Mammary epithelial cell (primary cell): Measurements from ENCODE around the gene GRP.

Experiments
- CTCF ChIP-seq, 2 donors: IDR thresholded peaks in 1 of 2; conservative IDR thresholded peaks in 1 of 2; 2 replicates each; pipeline ENCODE4 v1.5.1; 2011 to 2012; ENCODE audit warnings: inconsistent platforms in 2 of 2, low read length in 2 of 2, mild to moderate bottlenecking in 2 of 2, control low read depth in 1 of 2, low read depth in 1 of 2; ENCODE audit not compliant: insufficient read depth in 1 of 2; ENCODE audit errors: extremely low read depth in 1 of 2
- EZH2 ChIP-seq: IDR thresholded peaks from 2 replicates; pipeline ENCODE4 v1.6.1; 2012; ENCODE audit warnings: low read length, inconsistent platforms, borderline replicate concordance

- TF ChIP-seq CTCF (conservative IDR thresholded peaks at IDR 0.05 in 1 of 2, IDR thresholded peaks at IDR 0.05 in 1 of 2; ENCODE audit: extremely low read depth in 1 of 2, insufficient read depth in 1 of 2, low read depth in 1 of 2, low read length in 2 of 2): no peak
- no peak for TF ChIP-seq EZH2
These were observed 48.3 kb downstream of the GRP start for GRCh38 chr18:59268127-59268720.
